ENCODE results near the gene EFNB1.
A peak's percentile ranks its signal among the peaks of the same experiment; 100 is the strongest.
"Not testable (repeated sequence)": the region's sequence is repeated elsewhere in the genome, so short reads cannot be mapped to it uniquely, and the experiment has no call there.

EFNB1 gene

GRCh38 chrX:68828740-68829581 is at the start of gene EFNB1:
TSS of gene EFNB1 (plus strand) at chrX:68829021. CDS start at chrX:68829777, 756 bp downstream.
- no peak for TF ChIP-seq LEF1 (IDR thresholded peaks at IDR 0.05; ENCODE audit: borderline replicate concordance)
- TF ChIP-seq SP1 (IDR thresholded peaks at IDR 0.05) = no peak
- no peak for TF ChIP-seq ARNT (IDR thresholded peaks at IDR 0.05)
- no peak for TF ChIP-seq SUZ12 (IDR thresholded peaks at IDR 0.05)
- TF ChIP-seq CTBP1 (IDR thresholded peaks at IDR 0.05; ENCODE audit: borderline replicate concordance) = no peak
- TF ChIP-seq FOXM1 (IDR thresholded peaks at IDR 0.05; ENCODE audit: borderline replicate concordance) = no peak
- TF ChIP-seq BHLHE40 (IDR thresholded peaks at IDR 0.05; ENCODE audit: borderline replicate concordance) = no peak
- TF ChIP-seq PKNOX1 (IDR thresholded peaks at IDR 0.05) = no peak
- TF ChIP-seq HDGF (IDR thresholded peaks at IDR 0.05; ENCODE audit: borderline replicate concordance) = no peak
- CTCF ChIA-PET = interaction anchor here (0.6 to 3.2 kb wide), 25 partner anchors 16 to 559 kb away, joined by 3 to 54 read pairs (median 5); no protein-coding TSS in a partner anchor
- POLR2A ChIA-PET = interaction anchor here (0.7 to 3.3 kb wide), 41 partner anchors 9 to 562 kb away, joined by 3 to 26 read pairs (median 4); partner anchors contain the start of gene PJA1
- peak; percentile 85 for DNase-seq (ENCODE audit: extremely low spot score)

- CTCF ChIA-PET; DNase-seq (ENCODE audit: extremely low spot score); POLR2A ChIA-PET: not testable (repeated sequence)
Measured at GRCh38 chrX:68781295-68781694, 47.5 kb upstream of the EFNB1 start.

- CTCF ChIA-PET = no interaction called here
- POLR2A ChIA-PET = no interaction called here
- DNase-seq (ENCODE audit: extremely low spot score) = no peak
- TF ChIP-seq LEF1 (IDR thresholded peaks at IDR 0.05; ENCODE audit: borderline replicate concordance) (no peak), SUZ12 (IDR thresholded peaks at IDR 0.05) (no peak), FOXM1 (IDR thresholded peaks at IDR 0.05; ENCODE audit: borderline replicate concordance) (no peak), CTBP1 (IDR thresholded peaks at IDR 0.05; ENCODE audit: borderline replicate concordance) (no peak), PKNOX1 (IDR thresholded peaks at IDR 0.05) (no peak), HDGF (IDR thresholded peaks at IDR 0.05; ENCODE audit: borderline replicate concordance) (no peak), SP1 (IDR thresholded peaks at IDR 0.05) (no peak), ZNF384 (IDR thresholded peaks at IDR 0.05) (no peak), NFRKB (IDR thresholded peaks at IDR 0.05) (no peak), L3MBTL2 (conservative IDR thresholded peaks at IDR 0.05) (no peak), FOXK2 (IDR thresholded peaks at IDR 0.05) (no peak), ELF4 (IDR thresholded peaks at IDR 0.05) (no peak)
Measured at GRCh38 chrX:68784816-68785215, 44.0 kb upstream of the EFNB1 start.

- POLR2A ChIA-PET; DNase-seq (ENCODE audit: extremely low spot score); CTCF ChIA-PET: not testable (repeated sequence)
Measured at GRCh38 chrX:68786581-68786980, 42.2 kb upstream of the EFNB1 start.

GRCh38 chrX:68789966-68790365 is 38.9 kb upstream of the EFNB1 start:
- TF ChIP-seq FOXM1 (IDR thresholded peaks at IDR 0.05; ENCODE audit: borderline replicate concordance) (no peak), ARNT (IDR thresholded peaks at IDR 0.05) (no peak), PKNOX1 (IDR thresholded peaks at IDR 0.05) (no peak), BHLHE40 (IDR thresholded peaks at IDR 0.05; ENCODE audit: borderline replicate concordance) (no peak), L3MBTL2 (conservative IDR thresholded peaks at IDR 0.05) (no peak), SP1 (IDR thresholded peaks at IDR 0.05) (no peak), ZNF384 (IDR thresholded peaks at IDR 0.05) (no peak), SUZ12 (IDR thresholded peaks at IDR 0.05) (no peak), ELF4 (IDR thresholded peaks at IDR 0.05) (no peak), LEF1 (IDR thresholded peaks at IDR 0.05; ENCODE audit: borderline replicate concordance) (no peak), CTBP1 (IDR thresholded peaks at IDR 0.05; ENCODE audit: borderline replicate concordance) (no peak), FOXK2 (IDR thresholded peaks at IDR 0.05) (no peak), HDGF (IDR thresholded peaks at IDR 0.05; ENCODE audit: borderline replicate concordance) (no peak), FOXA1 (IDR thresholded peaks at IDR 0.05) (no peak), TARDBP (IDR thresholded peaks at IDR 0.05) (no peak), NFRKB (IDR thresholded peaks at IDR 0.05) (no peak)
- POLR2A ChIA-PET = no interaction called here
- CTCF ChIA-PET = interaction anchor here (0.8 kb wide), 1 partner anchor 17 kb away, joined by 4 read pairs; no protein-coding TSS in a partner anchor
- no peak for DNase-seq (ENCODE audit: extremely low spot score)

GRCh38 chrX:68792083-68792482 is 36.7 kb upstream of the EFNB1 start:
- ChIA-PET POLR2A (no interaction called here), CTCF (no interaction called here)
- no peak for DNase-seq (ENCODE audit: extremely low spot score)
- TF ChIP-seq ARNT (IDR thresholded peaks at IDR 0.05) (no peak), L3MBTL2 (conservative IDR thresholded peaks at IDR 0.05) (no peak), LEF1 (IDR thresholded peaks at IDR 0.05; ENCODE audit: borderline replicate concordance) (no peak), FOXA1 (IDR thresholded peaks at IDR 0.05) (no peak), FOXM1 (IDR thresholded peaks at IDR 0.05; ENCODE audit: borderline replicate concordance) (no peak), TARDBP (IDR thresholded peaks at IDR 0.05) (no peak), HDGF (IDR thresholded peaks at IDR 0.05; ENCODE audit: borderline replicate concordance) (no peak), CTBP1 (IDR thresholded peaks at IDR 0.05; ENCODE audit: borderline replicate concordance) (no peak), PKNOX1 (IDR thresholded peaks at IDR 0.05) (no peak), SP1 (IDR thresholded peaks at IDR 0.05) (no peak), NFRKB (IDR thresholded peaks at IDR 0.05) (no peak), SUZ12 (IDR thresholded peaks at IDR 0.05) (no peak), ELF4 (IDR thresholded peaks at IDR 0.05) (no peak)

Measured in HEK293T (cell line).